ENCODE measurements around the gene DCUN1D5. TPM values are rescaled to one million over a fixed set of nuclear protein-coding genes. Genes with fewer than 3 reads are reported as not detected.

DCUN1D5 gene
- total and polyA plus RNA-seq, 12 donors: 8.8 to 36.7 (median 21.9) TPM

GRCh38 chr11:103097279-103097678 lies 5.3 kb upstream of the DCUN1D5 start:
- Histone ChIP-seq H3K27me3 (peaks cover 0 to 64% (median 26%) of the 10 kb centered on the region in 7 donors), H3K27ac (no peak overlapping the region), H3K9me3 (no peaks in the 10 kb centered on the region), H3K36me3 (no peaks in the 10 kb centered on the region), H3K4me1 (peaks cover 0 to 7% (median 4%) of the 10 kb centered on the region in 9 donors), H3K4me3 (no peak overlapping the region)
- intact Hi-C loops (cut with DNase I): no loop called here
- TF ChIP-seq CTCF (IDR thresholded peaks at IDR 0.05): no peak
- DNase-seq (no peak), ATAC-seq (no peak)

- peak overlapping the region; percentile 61 to 98 (median 94) for H3K4me3 ChIP-seq
- TF ChIP-seq CTCF (IDR thresholded peaks at IDR 0.05): no peak
- peak; percentile 41 to 82 (median 63) for ATAC-seq
- peaks cover 0 to 14% (median 0%) of the 10 kb centered on the region in 9 donors for H3K36me3 ChIP-seq
- no peaks in the 10 kb centered on the region for H3K9me3 ChIP-seq
- H3K27me3 ChIP-seq: peaks cover 0 to 28% (median 9%) of the 10 kb centered on the region in 7 donors
- peak overlapping the region in 9 of 10 donors; percentile 75 to 94 (median 85) for H3K27ac ChIP-seq
- WGBS, 2 donors: 0 to 1% methylated on average over 26 of the region's 26 CpGs
- intact Hi-C loops (cut with DNase I): no loop called here
- H3K4me1 ChIP-seq: peaks cover 0 to 41% (median 28%) of the 10 kb centered on the region in 9 donors
- DNase-seq: peak; percentile 9 to 33
Observed at GRCh38 chr11:103091064-103091800, 728 bp downstream of the DCUN1D5 start.

GRCh38 chr11:103086461-103086860 lies 5.5 kb downstream of the DCUN1D5 start:
- no peak for ATAC-seq
- H3K4me1 ChIP-seq: peaks cover 0 to 45% (median 24%) of the 10 kb centered on the region in 9 donors
- H3K27ac ChIP-seq: no peak overlapping the region
- intact Hi-C loops (cut with DNase I): no loop called here
- H3K27me3 ChIP-seq: no peaks in the 10 kb centered on the region
- no peak for TF ChIP-seq CTCF (IDR thresholded peaks at IDR 0.05)
- DNase-seq: no peak
- H3K9me3 ChIP-seq: no peaks in the 10 kb centered on the region
- no peak overlapping the region for H3K4me3 ChIP-seq
- H3K36me3 ChIP-seq: peaks cover 0 to 49% (median 4%) of the 10 kb centered on the region in 9 donors

GRCh38 chr11:103085758-103086365 lies 6.1 kb downstream of the DCUN1D5 start:
- Histone ChIP-seq H3K27ac (no peak overlapping the region), H3K4me1 (peaks cover 0 to 41% (median 20%) of the 10 kb centered on the region in 9 donors), H3K36me3 (peaks cover 0 to 55% (median 7%) of the 10 kb centered on the region in 9 donors), H3K27me3 (no peaks in the 10 kb centered on the region), H3K9me3 (no peaks in the 10 kb centered on the region), H3K4me3 (no peak overlapping the region)
- no peak for TF ChIP-seq CTCF (IDR thresholded peaks at IDR 0.05)
- WGBS, 2 donors: 79 to 89% methylated on average over 1 of the region's 1 CpG
- DNase-seq: no peak
- ATAC-seq: no peak
- intact Hi-C loops (cut with DNase I): no loop called here

Data from heart right ventricle (tissue), 16 donors.